IPS-15b (cell line): ENCODE data around the gene IP6K3.

Source experiments
- H3K27me3 ChIP-seq: one replicate; pipeline ENCODE4 v1.6.1; 2013; ENCODE audit warnings: low read length; ENCODE audit not compliant: control insufficient read depth, insufficient read depth
- H3K36me3 ChIP-seq: one replicate; pipeline ENCODE4 v1.6.1; 2013; ENCODE audit warnings: low read length; ENCODE audit not compliant: control insufficient read depth, insufficient read depth
- H3K4me1 ChIP-seq: one replicate; pipeline ENCODE4 v1.6.1; 2013; ENCODE audit warnings: mild to moderate bottlenecking, low read length; ENCODE audit not compliant: control insufficient read depth, insufficient read depth
- H3K4me3 ChIP-seq: one replicate; pipeline ENCODE4 v1.5.1; 2013; ENCODE audit warnings: low read depth, low read length
- H3K9ac ChIP-seq: one replicate; pipeline ENCODE4 v1.6.1; 2013; ENCODE audit warnings: low read depth, mild to moderate bottlenecking, low read length
- H3K9me3 ChIP-seq: one replicate; pipeline ENCODE4 v1.6.1; 2013; ENCODE audit warnings: mild to moderate bottlenecking, low read length; ENCODE audit not compliant: control insufficient read depth, insufficient read depth

Gene IP6K3, protein sequence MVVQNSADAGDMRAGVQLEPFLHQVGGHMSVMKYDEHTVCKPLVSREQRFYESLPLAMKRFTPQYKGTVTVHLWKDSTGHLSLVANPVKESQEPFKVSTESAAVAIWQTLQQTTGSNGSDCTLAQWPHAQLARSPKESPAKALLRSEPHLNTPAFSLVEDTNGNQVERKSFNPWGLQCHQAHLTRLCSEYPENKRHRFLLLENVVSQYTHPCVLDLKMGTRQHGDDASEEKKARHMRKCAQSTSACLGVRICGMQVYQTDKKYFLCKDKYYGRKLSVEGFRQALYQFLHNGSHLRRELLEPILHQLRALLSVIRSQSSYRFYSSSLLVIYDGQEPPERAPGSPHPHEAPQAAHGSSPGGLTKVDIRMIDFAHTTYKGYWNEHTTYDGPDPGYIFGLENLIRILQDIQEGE

DNA sequence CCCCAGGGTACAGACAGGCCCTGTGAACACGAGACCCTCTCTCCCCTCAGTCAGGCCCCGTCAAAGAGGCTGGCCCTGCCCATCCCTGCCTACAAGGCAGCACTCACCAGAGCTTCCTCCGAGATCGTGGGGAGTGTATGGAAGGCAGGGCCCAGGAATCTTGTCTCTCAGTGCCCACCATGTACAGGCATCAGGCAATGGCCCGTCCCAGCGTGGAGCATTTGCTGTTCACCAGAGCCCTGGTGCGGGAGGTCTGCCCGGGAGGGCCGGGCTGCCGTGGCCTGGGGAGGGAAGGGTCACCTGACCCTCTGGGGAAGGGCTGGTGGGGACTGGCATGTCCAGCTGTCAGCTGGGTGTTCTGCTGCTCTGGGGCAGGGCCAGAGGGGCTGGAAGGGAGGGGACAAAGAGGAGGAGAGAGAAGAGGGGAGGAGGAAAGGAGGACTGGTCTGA lies at the start of gene IP6K3:
Gene IP6K3, minus strand, starts transcription at position 255 of the 450 bp plus-strand sequence. CDS start 11,429 bp downstream, outside the sequence.
- H3K4me1 ChIP-seq, result peaks cover 11% of the 10 kb centered on the region
- no peak within 1 kb of the TSS for H3K9ac ChIP-seq
- H3K36me3 ChIP-seq, result no peaks in the 10 kb centered on the region
- no peaks in the 10 kb centered on the region for H3K27me3 ChIP-seq
- H3K9me3 ChIP-seq, result no peaks in the 10 kb centered on the region
- H3K4me3 ChIP-seq, result no peak within 1 kb of the TSS

DNA sequence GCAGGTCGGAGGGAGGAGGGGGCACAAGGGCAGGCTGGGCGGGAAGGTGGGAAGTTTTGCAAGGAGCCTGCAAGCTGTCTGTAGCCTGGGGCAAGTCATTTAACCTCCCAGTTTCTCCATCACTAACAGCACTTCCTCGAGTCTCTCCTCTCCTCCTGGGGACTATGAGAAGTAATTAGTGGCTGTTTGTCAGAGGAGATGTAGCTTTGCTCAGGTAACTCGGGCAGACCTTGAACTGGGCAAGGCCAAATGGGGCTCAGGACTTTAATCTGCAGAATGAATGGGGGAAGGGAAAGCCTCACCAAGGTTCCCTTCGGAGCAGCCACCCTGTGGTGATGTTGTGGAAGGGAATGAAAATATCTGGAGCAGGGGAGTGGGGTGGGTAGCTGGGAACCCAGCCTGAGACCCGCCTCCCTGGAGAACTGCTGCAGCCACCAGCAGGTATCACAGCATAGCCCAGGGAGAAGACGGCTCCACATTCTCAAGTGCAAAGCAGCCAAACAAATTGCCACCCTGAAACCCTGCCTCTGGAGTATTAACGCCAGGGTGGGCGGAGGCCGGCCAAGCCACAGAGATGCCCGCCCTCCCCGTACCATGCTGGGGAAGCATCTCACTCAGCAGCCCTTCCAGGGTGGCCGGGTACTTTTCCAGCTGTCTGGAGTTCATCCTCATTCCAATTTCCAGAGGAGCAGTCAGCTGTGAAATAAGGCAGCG lies 48.4 kb upstream of the IP6K3 start:
- Histone ChIP-seq H3K9ac (peak overlapping the region; percentile 60), H3K4me3 (no peak overlapping the region), H3K4me1 (peaks cover 28% of the 10 kb centered on the region), H3K27me3 (no peaks in the 10 kb centered on the region), H3K36me3 (no peaks in the 10 kb centered on the region), H3K9me3 (no peaks in the 10 kb centered on the region)

DNA sequence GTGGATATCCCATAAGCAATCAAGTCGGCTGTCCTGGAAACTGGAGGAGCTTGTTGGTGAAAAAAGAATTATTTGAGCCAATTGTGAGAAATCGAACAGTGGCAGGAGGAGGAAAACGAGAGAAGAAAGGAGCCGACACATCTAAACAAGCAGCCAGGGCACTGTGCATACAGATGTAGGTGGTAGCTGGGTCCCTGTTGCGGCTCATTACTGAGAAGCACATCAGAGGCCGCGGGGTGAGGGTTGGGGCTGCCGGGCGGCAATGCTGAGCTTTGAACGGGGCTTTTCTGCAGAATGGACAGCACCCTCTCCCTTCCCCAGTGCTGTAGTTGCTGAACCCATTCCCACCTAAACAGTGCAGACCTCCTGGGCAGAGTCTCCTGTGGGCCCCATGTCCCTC lies 46.3 kb upstream of the IP6K3 start:
- peak overlapping the region; percentile 47 for H3K9ac ChIP-seq
- H3K36me3 ChIP-seq, result no peaks in the 10 kb centered on the region
- no peaks in the 10 kb centered on the region for H3K9me3 ChIP-seq
- H3K4me1 ChIP-seq, result peaks cover 37% of the 10 kb centered on the region
- no peaks in the 10 kb centered on the region for H3K27me3 ChIP-seq
- H3K4me3 ChIP-seq, result no peak overlapping the region

DNA sequence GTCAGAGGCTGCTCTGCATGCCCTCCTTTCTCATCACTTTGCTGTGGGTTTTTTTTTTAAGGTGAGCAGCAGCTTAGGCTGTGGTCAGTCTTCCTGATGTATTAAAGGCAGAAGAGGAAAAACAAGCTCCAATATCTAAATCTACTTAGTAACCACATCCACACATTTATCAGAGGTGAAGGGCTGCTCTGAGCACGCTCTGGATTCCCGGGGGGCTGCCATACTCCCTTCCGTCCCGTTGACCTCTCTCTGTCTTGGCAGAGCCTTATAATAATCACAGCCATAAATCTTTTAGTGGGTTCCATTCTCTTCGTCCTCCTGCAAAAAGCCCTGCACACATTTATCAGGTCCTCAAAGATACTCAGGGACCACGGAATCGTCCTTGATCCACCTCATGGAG lies 44.9 kb upstream of the IP6K3 start:
- Histone ChIP-seq H3K4me3 (no peak overlapping the region), H3K9ac (peak overlapping the region; percentile 49), H3K36me3 (no peaks in the 10 kb centered on the region), H3K9me3 (no peaks in the 10 kb centered on the region), H3K27me3 (no peaks in the 10 kb centered on the region), H3K4me1 (peaks cover 42% of the 10 kb centered on the region)

DNA sequence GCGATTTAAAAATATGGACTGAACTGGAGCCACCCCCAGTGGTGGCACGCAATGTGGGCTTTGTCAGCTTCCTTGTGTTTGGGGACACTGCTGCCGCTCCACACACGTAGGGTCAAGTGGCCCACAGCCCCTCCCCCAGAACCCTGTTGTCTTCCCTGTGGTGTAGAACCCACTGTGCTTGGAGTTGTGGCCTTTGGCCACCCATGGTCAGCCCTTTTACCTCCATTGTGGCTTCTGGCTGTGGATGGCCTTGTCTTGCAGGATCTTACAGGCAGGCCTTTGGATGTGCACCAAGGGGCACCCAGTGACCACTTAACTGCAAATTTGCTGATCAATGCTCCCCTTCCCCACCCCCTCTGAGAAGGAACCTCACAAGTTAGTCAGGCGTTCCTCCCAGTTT lies 44.2 kb upstream of the IP6K3 start:
- Histone ChIP-seq H3K4me1 (peaks cover 49% of the 10 kb centered on the region), H3K36me3 (no peaks in the 10 kb centered on the region), H3K9me3 (no peaks in the 10 kb centered on the region), H3K9ac (no peak overlapping the region), H3K4me3 (no peak overlapping the region), H3K27me3 (no peaks in the 10 kb centered on the region)

DNA sequence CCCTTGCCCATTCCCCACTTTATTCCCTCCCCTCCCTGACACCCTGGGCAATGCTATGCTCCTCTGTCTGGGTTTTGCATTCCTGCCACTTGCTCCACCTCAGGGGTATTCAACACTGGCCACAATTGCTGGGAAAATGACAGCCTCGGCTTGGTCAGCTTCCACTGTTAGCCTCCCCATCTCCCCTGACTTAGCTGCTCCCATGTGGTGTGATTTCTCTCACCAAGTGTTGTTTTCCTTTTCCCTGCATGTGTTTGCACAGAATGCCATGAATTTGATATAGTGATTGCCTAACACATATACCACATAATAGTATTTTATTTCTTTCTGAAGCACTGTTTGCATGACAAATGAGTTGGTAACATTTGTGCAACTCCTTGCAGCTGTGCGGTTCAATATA lies 43.7 kb upstream of the IP6K3 start:
- Histone ChIP-seq H3K4me3 (no peak overlapping the region), H3K9me3 (no peaks in the 10 kb centered on the region), H3K36me3 (no peaks in the 10 kb centered on the region), H3K9ac (no peak overlapping the region), H3K4me1 (peaks cover 54% of the 10 kb centered on the region), H3K27me3 (no peaks in the 10 kb centered on the region)

DNA sequence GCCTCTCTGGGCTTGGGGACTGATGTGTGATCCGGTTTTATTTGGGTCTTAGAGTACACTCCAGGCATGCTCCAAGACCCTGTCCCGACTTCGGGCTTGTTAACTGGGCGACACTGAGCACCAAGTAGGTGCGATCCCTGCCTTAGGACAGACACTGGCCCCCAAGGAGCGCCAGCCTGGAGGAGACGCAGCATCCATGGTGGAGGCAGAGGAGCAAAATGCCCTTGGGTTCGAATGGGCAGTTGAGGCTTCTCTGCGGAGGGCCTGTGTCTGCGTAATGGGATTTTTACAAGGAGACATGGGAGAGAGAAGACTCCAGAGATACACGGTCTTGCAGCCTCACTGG lies 42.8 kb upstream of the IP6K3 start:
- Histone ChIP-seq H3K4me3 (peak overlapping the region; percentile 19), H3K9me3 (no peaks in the 10 kb centered on the region), H3K27me3 (no peaks in the 10 kb centered on the region), H3K36me3 (peaks cover 3% of the 10 kb centered on the region), H3K4me1 (peaks cover 56% of the 10 kb centered on the region), H3K9ac (peak overlapping the region; percentile 48)

DNA sequence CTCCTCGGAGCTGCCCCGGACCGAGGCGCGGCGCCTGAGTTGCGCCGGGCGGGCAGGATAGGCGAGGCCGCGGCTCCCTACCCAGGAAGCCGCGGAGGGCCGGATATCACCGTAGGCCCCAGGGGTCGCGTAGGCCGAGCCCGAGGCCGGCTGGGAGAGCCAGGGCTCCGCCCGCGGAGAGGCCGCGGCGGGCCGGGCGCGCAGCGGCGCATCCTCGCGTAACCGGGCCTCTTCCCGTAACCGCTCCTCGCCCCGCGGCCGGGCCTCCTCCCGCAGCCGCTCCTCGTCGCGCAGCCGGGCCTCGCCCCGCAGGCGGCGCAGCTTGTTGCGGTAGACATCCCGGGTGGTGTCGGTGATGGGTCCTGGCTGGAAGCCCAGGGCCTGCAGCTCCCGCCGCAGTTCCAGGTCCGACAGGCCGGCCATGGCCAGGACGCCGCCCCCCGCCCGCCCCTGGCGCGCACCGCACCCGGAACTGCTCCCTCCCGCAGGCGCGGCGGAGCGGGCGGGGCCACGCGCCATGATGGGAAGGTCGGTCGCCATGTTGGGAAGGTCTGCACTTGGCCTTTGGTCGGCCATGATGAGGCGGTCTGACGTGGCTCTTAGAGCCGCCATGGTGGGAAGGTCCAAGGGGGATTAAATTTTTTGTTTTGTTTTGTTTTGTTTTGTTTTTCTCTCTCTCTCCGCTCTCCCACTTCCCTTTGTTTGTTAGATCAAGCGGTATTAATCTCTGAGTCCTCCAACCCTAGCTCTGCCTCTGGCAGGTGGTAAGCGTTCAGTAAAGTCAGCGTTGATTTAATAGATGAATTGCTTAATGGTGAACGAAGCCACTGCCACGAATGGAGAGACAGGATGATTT lies 42.2 kb upstream of the IP6K3 start, which contains the start of gene LEMD2:
Gene LEMD2, minus strand, starts transcription at position 437 of the 856 bp plus-strand sequence. Its CDS starts 14 bp downstream, at position 423.
- peaks cover 6% of the 10 kb centered on the region for H3K36me3 ChIP-seq
- peak within 1 kb of the TSS; percentile 80 for H3K4me3 ChIP-seq
- no peaks in the 10 kb centered on the region for H3K27me3 ChIP-seq
- peaks cover 55% of the 10 kb centered on the region for H3K4me1 ChIP-seq
- H3K9me3 ChIP-seq, result no peaks in the 10 kb centered on the region
- H3K9ac ChIP-seq, result peak within 1 kb of the TSS; percentile 79

DNA sequence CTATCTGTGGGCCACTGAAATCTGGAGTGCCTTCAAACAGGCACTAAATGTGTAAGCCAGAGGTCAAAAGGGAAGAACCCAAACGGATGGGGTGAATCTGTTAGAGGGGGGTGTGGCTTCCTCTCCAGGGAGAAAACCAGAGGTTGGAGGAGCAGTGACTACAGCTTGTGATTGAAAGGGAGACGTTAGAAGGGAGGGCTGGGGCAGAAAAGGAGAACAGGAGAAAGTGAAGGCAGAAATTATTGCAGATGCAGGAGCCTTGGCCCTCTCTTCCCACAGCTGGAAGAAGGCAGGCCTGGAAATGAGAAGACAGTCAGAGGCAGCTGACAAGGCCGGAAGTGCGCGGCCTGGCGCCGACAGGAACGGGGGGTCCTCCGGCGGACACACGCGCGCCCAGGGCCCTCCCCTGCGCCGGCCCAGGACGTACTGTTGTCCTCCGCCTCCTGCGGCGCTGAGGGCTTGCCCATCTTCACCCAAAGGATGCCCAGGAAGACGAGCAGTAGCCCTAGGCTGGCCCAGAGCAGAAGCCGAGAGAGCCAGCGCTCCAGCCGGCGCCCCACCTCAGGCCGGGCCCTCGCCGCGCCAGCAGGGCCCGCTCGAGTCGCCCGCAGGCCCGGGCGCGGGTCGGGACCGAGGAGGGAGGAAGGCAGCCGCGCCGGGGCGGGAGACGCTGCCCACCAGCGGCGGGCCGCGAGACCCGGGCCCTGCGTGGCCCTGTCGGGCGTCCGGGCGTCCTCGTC lies 41.4 kb upstream of the IP6K3 start:
- Histone ChIP-seq H3K27me3 (no peaks in the 10 kb centered on the region), H3K9ac (peak overlapping the region; percentile 79), H3K4me1 (peaks cover 55% of the 10 kb centered on the region), H3K4me3 (peak overlapping the region; percentile 80), H3K36me3 (peaks cover 14% of the 10 kb centered on the region), H3K9me3 (no peaks in the 10 kb centered on the region)

DNA sequence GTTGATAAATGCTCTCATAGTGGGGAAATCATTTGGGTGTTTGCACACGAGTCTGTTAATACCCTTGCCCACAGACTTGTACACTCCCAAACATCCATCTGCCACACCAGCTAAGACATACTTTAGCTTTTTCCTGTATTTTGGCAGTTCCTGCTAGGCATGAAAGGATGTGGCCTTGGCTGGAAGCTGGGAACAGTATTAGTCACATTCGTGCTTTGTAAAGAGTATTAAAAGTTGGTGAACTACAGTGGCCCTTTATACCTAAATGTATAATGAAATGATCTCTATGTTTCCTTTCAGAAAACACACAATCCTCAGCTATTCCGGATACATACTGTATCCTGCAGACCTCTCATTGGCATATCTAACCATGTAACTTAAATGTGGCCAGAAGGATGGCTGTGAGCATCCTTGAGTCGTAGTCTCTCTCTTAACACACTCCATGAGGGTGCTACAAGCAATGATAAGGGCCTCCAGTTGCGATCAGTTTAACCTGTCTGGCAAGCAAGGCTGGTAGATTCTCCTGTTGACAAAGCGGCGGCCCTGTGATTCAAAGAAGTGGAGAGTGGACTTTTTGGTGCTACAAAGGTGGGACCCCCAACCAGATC lies 40.7 kb upstream of the IP6K3 start:
- peak overlapping the region; percentile 79 for H3K9ac ChIP-seq
- H3K27me3 ChIP-seq, result no peaks in the 10 kb centered on the region
- H3K4me3 ChIP-seq, result peak overlapping the region; percentile 80
- peaks cover 20% of the 10 kb centered on the region for H3K36me3 ChIP-seq
- no peaks in the 10 kb centered on the region for H3K9me3 ChIP-seq
- peaks cover 50% of the 10 kb centered on the region for H3K4me1 ChIP-seq
